NCI-H2081 (cell line): Measurements from ENCODE around the gene ACBD7.

ENCODE experiments used
- DNase-seq, 2 experiments: peaks; one replicate each; lab custom pipeline; 2025; lab: John Stamatoyannopoulos, UW

The ACBD7 gene

DNA sequence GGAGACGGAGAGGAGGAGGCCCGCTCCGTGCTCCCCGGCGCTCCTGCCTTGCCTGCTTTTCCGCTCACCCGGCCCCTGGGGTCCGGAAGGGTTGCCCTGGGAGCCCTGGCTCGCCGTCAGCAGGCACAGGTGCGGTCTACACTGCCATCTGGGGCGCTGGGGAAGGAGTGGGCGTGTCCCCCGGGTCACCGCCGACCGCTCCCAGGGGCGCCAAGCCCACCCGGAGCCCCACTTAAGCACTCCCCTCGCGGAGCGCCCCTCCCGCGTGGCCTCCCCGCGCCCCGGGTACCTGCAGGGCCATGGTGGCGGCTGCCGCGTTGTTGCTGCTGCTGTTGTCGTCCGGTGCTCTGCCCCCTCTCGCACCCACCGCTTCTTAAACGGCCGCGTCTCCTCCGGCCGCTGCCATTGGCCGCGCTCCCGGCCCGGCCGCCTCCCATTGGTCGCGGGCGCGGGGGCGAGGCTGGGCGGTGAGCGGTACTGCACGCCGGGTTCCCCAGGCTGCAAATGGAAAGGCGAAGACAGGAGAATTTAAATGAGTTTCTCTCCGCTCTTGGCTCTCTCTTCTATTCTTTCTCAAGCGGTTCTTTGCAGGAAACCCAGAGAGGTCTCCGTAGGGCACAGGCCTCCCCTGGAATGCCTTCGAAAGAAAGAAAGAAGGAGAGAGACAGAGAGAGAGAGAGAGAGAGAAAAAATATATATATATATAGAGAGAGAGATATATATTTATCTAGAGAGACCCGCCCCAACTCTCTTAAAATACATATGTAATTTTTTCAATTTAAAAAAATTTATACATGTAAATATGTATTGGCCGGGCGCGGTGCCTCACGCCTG, at the start of gene ACBD7:
ACBD7 (minus strand) TSS at position 349 of the 834 bp plus-strand sequence; CDS start at position 301, 48 bp downstream.
- DNase-seq: peak; percentile 79 to 84

- DNase-seq: no peak
These were observed 49.1 kb upstream of the ACBD7 start for GRCh38 chr10:15137636-15138035.

DNA sequence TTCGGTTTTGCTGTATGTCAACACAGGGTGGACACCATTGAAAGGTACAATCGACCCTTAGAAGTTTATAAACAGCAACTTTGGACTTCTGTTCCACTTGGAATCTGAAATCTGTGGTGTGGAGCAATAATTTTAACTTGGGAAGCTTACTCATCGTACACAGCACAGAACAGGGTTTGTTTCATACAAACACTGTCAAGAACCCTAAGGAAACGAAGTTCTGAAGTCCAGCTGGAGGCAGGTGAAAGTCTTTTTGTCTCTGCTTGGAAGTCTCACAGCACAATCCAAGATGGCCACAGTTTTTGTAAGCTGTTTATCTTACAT, 48.4 kb upstream of the ACBD7 start:
- DNase-seq: no peak

GRCh38 chr10:15136129-15137035, 47.8 kb upstream of the ACBD7 start:
- no peak for DNase-seq

DNA sequence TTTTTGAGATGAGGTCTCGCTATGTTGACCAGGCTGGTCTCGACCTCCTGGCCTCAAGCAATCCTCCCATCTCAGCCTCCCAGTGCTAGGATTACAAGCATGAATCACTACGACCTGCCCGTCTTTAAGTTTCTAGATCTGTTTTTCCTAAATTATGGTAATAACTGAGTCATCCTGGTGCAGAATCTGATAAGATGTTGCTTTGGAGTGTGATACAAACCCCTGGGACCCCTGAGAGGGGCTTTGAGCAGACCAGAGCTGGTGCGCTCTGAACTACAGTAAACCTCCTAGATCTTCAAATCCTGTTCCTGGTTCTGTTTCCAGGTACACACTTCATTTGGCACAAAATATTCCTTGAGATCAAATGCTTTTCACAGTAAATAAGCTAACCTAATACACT, 42.8 kb upstream of the ACBD7 start:
- DNase-seq: no peak

GRCh38 chr10:15124908-15125307, 36.3 kb upstream of the ACBD7 start:
- no peak for DNase-seq

GRCh38 chr10:15124190-15124589, 35.6 kb upstream of the ACBD7 start:
- DNase-seq: no peak

DNA sequence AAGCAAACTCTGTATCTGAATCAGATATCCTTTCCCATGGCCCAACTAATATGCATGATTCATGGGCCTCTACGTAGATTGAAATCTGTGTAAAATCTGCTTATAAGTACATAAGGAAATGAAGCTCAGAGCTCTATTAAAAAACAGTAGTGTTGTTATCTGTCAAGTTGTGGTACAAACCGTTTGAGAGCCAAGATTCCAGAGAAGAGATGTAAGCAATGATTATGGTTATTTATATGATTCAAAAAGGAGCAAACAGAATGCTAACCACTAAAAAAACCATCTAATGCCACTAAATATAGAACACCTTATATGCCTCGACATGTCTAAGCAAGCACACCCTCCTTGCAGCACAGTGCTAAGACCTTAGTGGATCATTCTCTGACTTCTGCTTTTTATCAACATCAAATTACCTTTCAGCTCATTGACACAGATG, 35.2 kb upstream of the ACBD7 start:
- DNase-seq: no peak

DNA sequence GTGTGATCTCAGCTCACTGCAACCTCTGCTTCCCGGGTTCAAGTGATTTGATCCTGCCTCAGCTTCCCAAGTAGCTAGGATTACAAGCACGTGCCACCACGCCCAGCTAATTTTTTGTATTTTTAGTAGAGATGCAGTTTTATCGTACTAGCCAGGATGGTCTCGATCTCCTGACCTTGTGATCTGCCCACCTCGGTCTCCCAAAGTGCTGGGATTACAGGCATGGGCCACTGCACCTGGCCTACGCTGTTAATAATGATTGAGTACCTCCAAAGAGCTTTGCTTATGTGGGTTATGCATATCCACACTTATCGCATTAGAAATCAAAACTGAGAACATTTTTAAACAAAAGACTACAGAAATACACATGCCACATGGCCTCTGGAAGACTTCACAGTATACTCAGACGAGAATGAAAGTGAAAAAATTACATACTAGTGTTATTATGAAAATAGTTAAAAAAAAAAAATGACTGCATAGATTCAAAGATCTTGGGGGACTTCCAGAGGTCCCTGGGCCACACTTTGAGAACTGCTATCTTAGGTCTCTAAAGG, 34.0 kb upstream of the ACBD7 start:
- DNase-seq: no peak

- no peak for DNase-seq
These were observed 33.1 kb upstream of the ACBD7 start for GRCh38 chr10:15121707-15122106.

GRCh38 chr10:15120523-15120922, 31.9 kb upstream of the ACBD7 start:
- DNase-seq: no peak

DNA sequence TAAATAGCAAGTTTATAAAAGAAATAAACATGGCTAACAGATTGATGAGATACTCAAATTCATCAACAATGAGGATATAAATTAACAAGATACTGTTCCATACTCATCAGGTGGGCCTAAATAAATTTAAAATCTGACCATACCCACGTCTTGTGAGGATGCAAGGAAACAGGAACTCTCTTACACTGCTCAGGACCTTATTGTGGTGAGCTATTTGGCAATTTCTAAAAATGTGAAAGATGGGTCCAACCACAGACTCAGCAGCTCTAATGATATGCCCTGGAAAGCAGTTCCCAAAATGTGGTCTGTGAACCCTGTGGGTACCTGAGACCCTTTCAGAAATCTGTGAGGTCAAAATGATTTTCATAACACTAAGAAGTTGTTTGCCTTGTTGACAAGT, 30.0 kb upstream of the ACBD7 start:
- DNase-seq: no peak

- no peak for DNase-seq
These were observed 27.6 kb upstream of the ACBD7 start for GRCh38 chr10:15116225-15116624.

- DNase-seq: no peak
These were observed 25.2 kb upstream of the ACBD7 start for GRCh38 chr10:15113766-15114165.

GRCh38 chr10:15112657-15113056, 24.1 kb upstream of the ACBD7 start:
- DNase-seq: no peak

GRCh38 chr10:15106352-15107013, 17.9 kb upstream of the ACBD7 start:
- DNase-seq: peak; percentile 26 to 39

GRCh38 chr10:15103513-15103912, 14.9 kb upstream of the ACBD7 start:
- DNase-seq: no peak

- no peak for DNase-seq
These were observed 11.3 kb upstream of the ACBD7 start for GRCh38 chr10:15099886-15100285.

GRCh38 chr10:15097011-15097812, 8.6 kb upstream of the ACBD7 start, which contains the start of gene RPP38:
TSS of gene RPP38 (plus strand) at chr10:15097355. CDS start at chr10:15103315, 5,960 bp downstream.
- DNase-seq: peak; percentile 83 to 90

GRCh38 chr10:15096661-15097010, 8.1 kb upstream of the ACBD7 start:
- DNase-seq: no peak

- DNase-seq: no peak
These were observed 4.4 kb upstream of the ACBD7 start for GRCh38 chr10:15092855-15093408.
